ENCODE results near the gene TNFRSF25. TPM values are rescaled to one million over a fixed set of nuclear protein-coding genes. Genes with fewer than 3 reads are reported as not detected.
"Not testable (repeated sequence)": the region's sequence is repeated elsewhere in the genome, so short reads cannot be mapped to it uniquely, and the experiment has no call there.

The TNFRSF25 gene
- total RNA-seq, 1 donor from 2014 or later: 26.1 TPM

GRCh38 chr1:6460301-6461050, 5.5 kb downstream of the TNFRSF25 start:
- Mint-ChIP-seq H3K4me3 (no peak overlapping the region), H3K36me3 (ENCODE audit: low read depth) (peaks cover 5% of the 10 kb centered on the region), H3K9me3 (no peaks in the 10 kb centered on the region), H3K27me3 (ENCODE audit: low read depth) (no peaks in the 10 kb centered on the region), H3K4me1 (peaks cover 8% of the 10 kb centered on the region), H3K27ac (ENCODE audit: unreplicated experiment) (no peak overlapping the region)
- TF ChIP-seq CTCF (conservative IDR thresholded peaks at IDR 0.05): no peak
- no peak for DNase-seq (ENCODE audit: low read depth, low spot score)

GRCh38 chr1:6459850-6460265, 6.1 kb downstream of the TNFRSF25 start:
- no peak overlapping the region for H3K4me3 Mint-ChIP-seq
- no peak overlapping the region for H3K27ac Mint-ChIP-seq (ENCODE audit: unreplicated experiment)
- H3K9me3 Mint-ChIP-seq: no peaks in the 10 kb centered on the region
- peaks cover 8% of the 10 kb centered on the region for H3K4me1 Mint-ChIP-seq
- peaks cover 5% of the 10 kb centered on the region for H3K36me3 Mint-ChIP-seq (ENCODE audit: low read depth)
- no peak for TF ChIP-seq CTCF (conservative IDR thresholded peaks at IDR 0.05)
- no peaks in the 10 kb centered on the region for H3K27me3 Mint-ChIP-seq (ENCODE audit: low read depth)
- DNase-seq (ENCODE audit: low read depth, low spot score): no peak

- DNase-seq (ENCODE audit: low read depth, low spot score): no peak
- Mint-ChIP-seq H3K4me1 (peaks cover 9% of the 10 kb centered on the region), H3K9me3 (no peaks in the 10 kb centered on the region), H3K4me3 (no peak overlapping the region), H3K27ac (ENCODE audit: unreplicated experiment) (no peak overlapping the region), H3K27me3 (ENCODE audit: low read depth) (peaks cover 3% of the 10 kb centered on the region), H3K36me3 (ENCODE audit: low read depth) (no peaks in the 10 kb centered on the region)
- no peak for TF ChIP-seq CTCF (conservative IDR thresholded peaks at IDR 0.05)
Measured at GRCh38 chr1:6456800-6457466, 9.0 kb downstream of the TNFRSF25 start.

GRCh38 chr1:6455752-6456520, 10.0 kb downstream of the TNFRSF25 start:
- DNase-seq (ENCODE audit: low read depth, low spot score); H3K4me1 Mint-ChIP-seq; H3K36me3 Mint-ChIP-seq (ENCODE audit: low read depth); H3K27me3 Mint-ChIP-seq (ENCODE audit: low read depth); H3K27ac Mint-ChIP-seq (ENCODE audit: unreplicated experiment); H3K9me3 Mint-ChIP-seq; H3K4me3 Mint-ChIP-seq: not testable (repeated sequence)

DNA sequence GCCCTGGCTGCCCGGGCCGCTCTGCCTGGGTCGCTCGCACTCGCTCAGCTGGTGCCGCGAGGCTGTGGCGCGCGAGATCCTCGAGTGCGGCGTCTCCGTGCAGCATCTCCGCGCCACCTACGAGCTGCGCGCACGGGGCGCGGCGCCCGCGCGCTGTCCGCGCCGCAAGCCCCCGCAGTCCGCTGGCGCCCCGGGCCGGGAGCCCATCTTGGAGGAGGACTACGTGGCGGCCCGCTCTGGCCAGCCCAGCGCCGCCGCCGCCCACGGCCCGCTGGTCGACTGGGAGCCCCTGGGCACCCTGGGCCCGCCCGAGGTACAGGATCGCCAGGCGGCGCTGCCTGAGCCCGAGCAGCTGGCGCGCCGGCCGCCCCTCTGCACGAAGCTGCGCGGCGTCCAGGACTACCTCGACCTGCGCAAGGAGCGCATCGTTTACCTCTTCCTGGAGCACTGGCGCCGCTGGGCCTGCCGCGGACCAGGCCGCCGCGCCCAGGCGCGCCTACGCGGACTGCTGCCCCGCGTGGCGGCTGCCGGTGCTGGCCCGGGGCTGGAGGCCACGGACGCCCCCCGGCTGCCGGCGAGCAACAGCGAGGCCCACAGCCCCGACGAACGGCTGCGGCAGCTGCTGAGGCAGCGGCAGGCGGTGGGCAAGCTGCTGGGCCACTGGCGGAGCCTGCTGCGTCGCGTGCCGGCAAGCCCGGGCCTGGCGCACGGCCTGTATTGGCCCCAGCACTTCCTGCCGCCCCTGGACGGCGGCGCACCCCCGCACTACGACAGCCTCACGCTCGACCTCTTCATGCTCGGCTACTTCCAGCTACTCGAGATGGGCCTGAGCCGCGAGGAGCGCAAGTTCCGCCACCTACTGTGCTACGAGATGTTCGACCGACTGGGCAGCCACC, 10.9 kb downstream of the TNFRSF25 start:
- Mint-ChIP-seq H3K4me3 (no peak overlapping the region), H3K27ac (ENCODE audit: unreplicated experiment) (no peak overlapping the region)
- TF ChIP-seq CTCF (conservative IDR thresholded peaks at IDR 0.05): no peak

GRCh38 chr1:6453895-6454855, 11.8 kb downstream of the TNFRSF25 start:
- DNase-seq (ENCODE audit: low read depth, low spot score); H3K27ac Mint-ChIP-seq (ENCODE audit: unreplicated experiment); H3K4me3 Mint-ChIP-seq; H3K36me3 Mint-ChIP-seq (ENCODE audit: low read depth); H3K9me3 Mint-ChIP-seq: not testable (repeated sequence)
- H3K27me3 Mint-ChIP-seq (ENCODE audit: low read depth): peaks cover 17% of the 10 kb centered on the region
- peaks cover 11% of the 10 kb centered on the region for H3K4me1 Mint-ChIP-seq

More for the DNA sequence above, 10.9 kb downstream of the TNFRSF25 start:
- peaks cover 9% of the 10 kb centered on the region for H3K4me1 Mint-ChIP-seq
- no peaks in the 10 kb centered on the region for H3K9me3 Mint-ChIP-seq
- peaks cover 9% of the 10 kb centered on the region for H3K27me3 Mint-ChIP-seq (ENCODE audit: low read depth)
- no peaks in the 10 kb centered on the region for H3K36me3 Mint-ChIP-seq (ENCODE audit: low read depth)
- DNase-seq (ENCODE audit: low read depth, low spot score): no peak

Measured in neural crest cell (in vitro differentiated cells).